ENCODE data around the gene NINJ2. TPM values are rescaled to one million over a fixed set of nuclear protein-coding genes. Genes with fewer than 3 reads are reported as not detected.

Gene NINJ2
- polyA plus RNA-seq, 1 of the 3 experiments (the other 2 are of a cell fraction): 0.07 TPM

DNA sequence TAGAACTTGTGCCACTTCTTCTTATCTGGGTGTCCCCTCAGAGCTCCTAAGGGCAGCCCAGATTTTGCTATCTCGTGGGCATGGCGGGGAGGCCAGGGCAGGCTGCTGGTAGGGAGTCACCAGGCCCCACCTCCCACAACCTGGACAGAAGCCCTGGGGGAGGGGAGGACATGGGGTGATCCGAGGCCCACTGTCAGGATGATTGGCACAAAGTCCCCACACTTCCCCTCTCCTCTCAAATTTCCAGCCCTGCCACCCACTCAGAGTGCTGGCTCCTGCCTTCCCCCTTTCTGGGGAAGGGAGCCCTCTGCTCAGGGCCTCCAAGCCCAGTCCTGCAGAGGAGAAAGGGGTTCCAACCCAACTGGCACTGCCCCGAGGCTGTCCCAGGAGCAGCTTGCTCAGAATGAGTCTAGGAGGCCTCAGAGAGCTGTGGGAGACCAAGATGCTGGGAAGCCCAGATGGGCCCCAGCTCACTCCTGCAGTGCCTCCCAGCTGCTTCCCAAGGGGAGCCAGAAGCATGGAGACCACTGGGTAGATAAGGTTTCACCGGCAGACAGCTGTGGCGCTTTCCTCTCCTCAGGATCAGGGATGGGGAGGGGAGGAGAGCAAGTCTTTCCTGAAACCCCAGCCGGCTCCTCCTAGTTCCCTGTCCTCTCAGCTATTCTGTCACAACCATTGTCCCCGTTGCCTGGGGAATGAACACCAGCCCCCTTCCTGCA is 120.7 kb downstream of the NINJ2 start:
- no peak for DNase-seq
- WGBS (ENCODE audit: low lambda C conversion rate): 80% methylated on average over 2 of the region's 8 CpGs
- H3K4me2 ChIP-seq: no peak overlapping the region
- H3F3A ChIP-seq (replicated peaks; ENCODE audit: insufficient read depth): no peaks in the 10 kb centered on the region
- no peak overlapping the region for H2AFZ ChIP-seq (ENCODE audit: low read depth)
- ChIA-PET CTCF (interaction anchor here (0.6 to 17.8 kb wide), 3 partner anchors 64 to 92 kb away, joined by 3 to 560 read pairs (median 3); partner anchors contain the start of gene B4GALNT3), POLR2A (interaction anchor here (0.6 kb wide), 1 partner anchor 20 kb away, joined by 3 read pairs; no protein-coding TSS in a partner anchor)
- no peaks in the 10 kb centered on the region for H3K79me2 ChIP-seq (ENCODE audit: insufficient read depth)
- no peaks in the 10 kb centered on the region for H3K9me3 ChIP-seq
- H3K27ac ChIP-seq (ENCODE audit: low read depth in 2 of 2, low read length in 1 of 2): no peak overlapping the region
- no peaks in the 10 kb centered on the region for H4K20me1 ChIP-seq (ENCODE audit: insufficient read depth)
- H3K27me3 ChIP-seq (ENCODE audit: insufficient read depth): no peaks in the 10 kb centered on the region; the same call in 1 of the 2 replicates
- H3K4me3 ChIP-seq (ENCODE audit: low read depth in 2 of 2, low read length in 1 of 2): no peak overlapping the region
- H3K9me2 ChIP-seq: no peaks in the 10 kb centered on the region
- no peaks in the 10 kb centered on the region for H3K36me3 ChIP-seq (replicated peaks in 1 of 2; ENCODE audit: control insufficient read depth in 1 of 2, insufficient read depth in 2 of 2, low read length in 1 of 2)
- TF ChIP-seq CHD2 (IDR thresholded peaks at IDR 0.05; ENCODE audit: low read length, partially characterized antibody) (no peak), RXRA (IDR thresholded peaks at IDR 0.05; ENCODE audit: borderline replicate concordance, low read depth) (no peak), RAD21 (IDR thresholded peaks at IDR 0.05; ENCODE audit: low read length) (no peak), FOXM1 (IDR thresholded peaks at IDR 0.05; ENCODE audit: low read depth) (no peak), RCOR1 (IDR thresholded peaks at IDR 0.05; ENCODE audit: low read length) (no peak), YY1 (IDR thresholded peaks at IDR 0.05; ENCODE audit: low read depth) (no peak), JUND (IDR thresholded peaks at IDR 0.05) (no peak), RFX5 (IDR thresholded peaks at IDR 0.05; ENCODE audit: low read length) (no peak), TCF12 (IDR thresholded peaks at IDR 0.05) (no peak)
- TF ChIP-seq, protein P1, sequence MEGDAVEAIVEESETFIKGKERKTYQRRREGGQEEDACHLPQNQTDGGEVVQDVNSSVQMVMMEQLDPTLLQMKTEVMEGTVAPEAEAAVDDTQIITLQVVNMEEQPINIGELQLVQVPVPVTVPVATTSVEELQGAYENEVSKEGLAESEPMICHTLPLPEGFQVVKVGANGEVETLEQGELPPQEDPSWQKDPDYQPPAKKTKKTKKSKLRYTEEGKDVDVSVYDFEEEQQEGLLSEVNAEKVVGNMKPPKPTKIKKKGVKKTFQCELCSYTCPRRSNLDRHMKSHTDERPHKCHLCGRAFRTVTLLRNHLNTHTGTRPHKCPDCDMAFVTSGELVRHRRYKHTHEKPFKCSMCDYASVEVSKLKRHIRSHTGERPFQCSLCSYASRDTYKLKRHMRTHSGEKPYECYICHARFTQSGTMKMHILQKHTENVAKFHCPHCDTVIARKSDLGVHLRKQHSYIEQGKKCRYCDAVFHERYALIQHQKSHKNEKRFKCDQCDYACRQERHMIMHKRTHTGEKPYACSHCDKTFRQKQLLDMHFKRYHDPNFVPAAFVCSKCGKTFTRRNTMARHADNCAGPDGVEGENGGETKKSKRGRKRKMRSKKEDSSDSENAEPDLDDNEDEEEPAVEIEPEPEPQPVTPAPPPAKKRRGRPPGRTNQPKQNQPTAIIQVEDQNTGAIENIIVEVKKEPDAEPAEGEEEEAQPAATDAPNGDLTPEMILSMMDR (IDR thresholded peaks at IDR 0.05): no peak
- TF ChIP-seq, protein P2, sequence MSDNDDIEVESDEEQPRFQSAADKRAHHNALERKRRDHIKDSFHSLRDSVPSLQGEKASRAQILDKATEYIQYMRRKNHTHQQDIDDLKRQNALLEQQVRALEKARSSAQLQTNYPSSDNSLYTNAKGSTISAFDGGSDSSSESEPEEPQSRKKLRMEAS (IDR thresholded peaks at IDR 0.05; ENCODE audit: low read depth): no peak
- TF ChIP-seq, protein P3, sequence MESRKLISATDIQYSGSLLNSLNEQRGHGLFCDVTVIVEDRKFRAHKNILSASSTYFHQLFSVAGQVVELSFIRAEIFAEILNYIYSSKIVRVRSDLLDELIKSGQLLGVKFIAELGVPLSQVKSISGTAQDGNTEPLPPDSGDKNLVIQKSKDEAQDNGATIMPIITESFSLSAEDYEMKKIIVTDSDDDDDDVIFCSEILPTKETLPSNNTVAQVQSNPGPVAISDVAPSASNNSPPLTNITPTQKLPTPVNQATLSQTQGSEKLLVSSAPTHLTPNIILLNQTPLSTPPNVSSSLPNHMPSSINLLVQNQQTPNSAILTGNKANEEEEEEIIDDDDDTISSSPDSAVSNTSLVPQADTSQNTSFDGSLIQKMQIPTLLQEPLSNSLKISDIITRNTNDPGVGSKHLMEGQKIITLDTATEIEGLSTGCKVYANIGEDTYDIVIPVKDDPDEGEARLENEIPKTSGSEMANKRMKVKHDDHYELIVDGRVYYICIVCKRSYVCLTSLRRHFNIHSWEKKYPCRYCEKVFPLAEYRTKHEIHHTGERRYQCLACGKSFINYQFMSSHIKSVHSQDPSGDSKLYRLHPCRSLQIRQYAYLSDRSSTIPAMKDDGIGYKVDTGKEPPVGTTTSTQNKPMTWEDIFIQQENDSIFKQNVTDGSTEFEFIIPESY (IDR thresholded peaks at IDR 0.05; ENCODE audit: borderline replicate concordance, low read depth): no peak
- H3K4me1 ChIP-seq (ENCODE audit: control insufficient read depth in 1 of 2, insufficient read depth in 2 of 2, low read depth in 1 of 2, low read length in 1 of 2): peaks cover 0 to 29% of the 10 kb centered on the region in 2 experiments; a peak in 1 of 4 replicates
- H3K9ac ChIP-seq: no peak overlapping the region
